HG02840 (cell line): ENCODE results near the gene ST6GALNAC2.

ENCODE experiments used
- ATAC-seq: cut with Tn5 transposase; IDR thresholded peaks from one replicate; pipeline ENCODE4 v1.9.1; 2021; ENCODE audit warnings: mild to moderate bottlenecking, moderate library complexity, moderate number of reproducible peaks; ENCODE audit not compliant: unreplicated experiment, low FRiP score

ST6GALNAC2 gene

GRCh38 chr17:76558198-76559095 is 27.2 kb downstream of the ST6GALNAC2 start:
- ATAC-seq: no peak

- peak; percentile 91 for ATAC-seq
Observed at GRCh38 chr17:76557368-76558197, 28.1 kb downstream of the ST6GALNAC2 start.

DNA sequence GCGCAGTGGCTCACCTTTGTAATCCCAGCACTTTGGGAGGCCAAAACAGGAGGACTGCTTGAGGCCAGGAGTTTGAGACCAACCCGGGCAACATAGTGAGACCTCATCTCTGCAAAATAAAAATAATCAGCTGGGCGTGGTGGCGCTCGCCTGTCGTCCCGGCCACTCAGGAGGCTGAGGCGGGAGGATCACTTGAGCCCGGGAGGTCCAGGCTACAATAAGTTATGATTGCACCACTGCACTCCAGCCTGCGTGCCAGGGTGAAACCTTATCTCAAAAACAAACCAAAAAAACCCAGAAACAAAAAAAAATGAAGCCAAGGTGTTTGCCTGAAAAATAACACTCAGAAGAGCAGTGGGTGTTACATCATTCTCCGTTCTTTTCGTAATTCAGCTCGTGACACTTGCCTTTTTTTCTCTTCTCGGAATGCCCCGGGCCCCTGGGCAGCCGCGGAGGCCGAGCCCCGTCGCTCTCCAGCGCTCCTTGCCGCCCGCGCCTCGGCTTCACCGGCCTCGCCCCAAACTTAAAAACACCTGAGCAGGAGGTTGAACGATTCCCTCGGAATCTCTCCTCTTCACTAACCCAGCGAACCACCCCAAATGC is 28.8 kb downstream of the ST6GALNAC2 start:
- peak; percentile 21 for ATAC-seq

GRCh38 chr17:76554131-76554530 is 31.5 kb downstream of the ST6GALNAC2 start:
- ATAC-seq: no peak

DNA sequence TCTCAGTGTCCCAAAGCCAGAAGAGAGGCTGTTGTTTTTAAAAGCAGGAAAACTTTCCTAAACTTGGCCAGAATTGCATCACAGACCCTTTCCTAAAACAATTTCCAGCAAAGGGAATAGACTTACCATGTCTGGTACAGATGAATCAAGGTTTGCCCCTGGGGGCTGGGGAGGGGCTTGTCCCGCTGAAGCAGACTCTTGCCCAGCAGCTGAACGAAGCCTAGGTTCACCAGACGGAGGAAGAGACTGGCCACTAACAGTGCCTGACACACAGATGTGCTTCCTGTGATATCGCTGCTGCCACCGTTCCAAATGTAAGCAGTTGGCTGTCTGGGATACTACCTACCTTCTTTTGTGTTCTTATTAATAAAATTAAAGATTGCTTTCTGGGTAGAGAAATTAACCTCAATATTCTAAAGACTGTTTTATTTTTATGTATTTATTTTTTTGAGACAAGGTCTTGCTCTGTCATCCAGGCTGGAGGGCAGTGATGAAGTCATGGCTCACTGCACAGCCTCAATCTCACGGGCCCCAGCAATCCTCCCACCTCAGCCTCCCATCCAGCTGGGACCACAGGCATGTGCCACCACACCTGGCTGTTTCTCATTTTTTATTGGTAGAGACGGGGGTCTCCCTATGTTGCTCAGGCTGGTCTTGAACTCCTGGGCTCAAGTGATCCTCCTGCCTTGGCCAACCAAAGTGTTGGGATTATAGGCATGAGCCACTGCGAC is 32.3 kb downstream of the ST6GALNAC2 start:
- ATAC-seq: no peak

DNA sequence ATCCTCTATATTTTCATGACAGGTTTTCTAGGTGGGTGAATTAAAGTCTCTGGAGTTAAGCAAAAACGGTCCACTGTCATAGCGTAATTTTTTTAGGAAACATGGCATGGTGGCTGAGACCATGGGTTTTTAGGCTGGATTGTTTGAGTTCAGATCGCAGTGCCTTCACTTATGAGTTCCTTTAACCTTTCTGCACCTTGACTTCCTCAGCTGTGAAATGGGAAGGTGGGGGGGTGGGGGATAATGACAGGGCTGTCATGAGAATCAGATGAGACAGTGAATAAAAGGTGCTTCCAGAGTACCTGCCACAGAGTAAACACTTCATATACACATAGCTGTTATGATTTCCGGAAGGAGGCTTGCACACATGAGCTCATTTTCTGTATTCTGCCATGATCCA is 34.0 kb downstream of the ST6GALNAC2 start:
- ATAC-seq: no peak

- no peak for ATAC-seq
Observed at GRCh38 chr17:76550712-76551615, 34.7 kb downstream of the ST6GALNAC2 start.

DNA sequence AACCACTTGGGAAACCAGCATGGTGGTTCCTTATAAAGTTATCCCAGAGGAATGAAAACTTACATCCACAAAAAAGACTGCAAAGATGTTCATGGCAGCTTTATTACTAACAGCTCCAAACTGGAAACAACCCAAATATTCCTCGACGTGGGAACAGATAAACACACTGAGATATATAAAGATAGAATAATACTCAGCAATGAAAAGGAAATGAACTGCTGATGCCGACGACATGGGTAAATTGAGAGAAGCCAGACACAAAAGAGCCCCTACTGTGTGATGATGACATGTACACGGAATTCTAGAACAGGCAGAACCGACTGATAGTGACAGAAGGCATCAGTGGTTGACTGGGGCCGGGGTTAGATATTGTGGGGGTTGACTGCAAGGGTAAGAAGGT is 36.1 kb downstream of the ST6GALNAC2 start:
- ATAC-seq: no peak

GRCh38 chr17:76549215-76549518 is 36.5 kb downstream of the ST6GALNAC2 start:
- no peak for ATAC-seq

GRCh38 chr17:76548378-76549214 is 37.1 kb downstream of the ST6GALNAC2 start:
- ATAC-seq: no peak

DNA sequence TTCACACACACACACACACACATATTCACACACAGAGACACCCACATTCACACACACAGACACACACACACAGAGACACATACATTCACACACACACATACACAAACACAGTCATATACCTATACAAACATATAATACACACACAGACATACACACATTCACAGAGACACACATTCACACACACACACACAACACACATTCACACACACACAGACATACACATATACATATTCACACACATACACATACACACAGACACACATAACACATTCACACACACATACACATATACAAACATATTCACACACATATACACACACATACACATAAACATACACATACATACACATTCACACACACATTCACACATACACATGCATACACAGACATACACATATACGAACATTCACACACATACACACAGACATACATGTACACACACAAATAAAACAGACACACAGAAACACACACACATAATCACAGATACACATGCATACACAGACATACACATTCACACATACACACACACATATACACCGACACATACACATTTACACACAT is 37.9 kb downstream of the ST6GALNAC2 start:
- no peak for ATAC-seq

- ATAC-seq: no peak
Observed at GRCh38 chr17:76547183-76547641, 38.4 kb downstream of the ST6GALNAC2 start.

DNA sequence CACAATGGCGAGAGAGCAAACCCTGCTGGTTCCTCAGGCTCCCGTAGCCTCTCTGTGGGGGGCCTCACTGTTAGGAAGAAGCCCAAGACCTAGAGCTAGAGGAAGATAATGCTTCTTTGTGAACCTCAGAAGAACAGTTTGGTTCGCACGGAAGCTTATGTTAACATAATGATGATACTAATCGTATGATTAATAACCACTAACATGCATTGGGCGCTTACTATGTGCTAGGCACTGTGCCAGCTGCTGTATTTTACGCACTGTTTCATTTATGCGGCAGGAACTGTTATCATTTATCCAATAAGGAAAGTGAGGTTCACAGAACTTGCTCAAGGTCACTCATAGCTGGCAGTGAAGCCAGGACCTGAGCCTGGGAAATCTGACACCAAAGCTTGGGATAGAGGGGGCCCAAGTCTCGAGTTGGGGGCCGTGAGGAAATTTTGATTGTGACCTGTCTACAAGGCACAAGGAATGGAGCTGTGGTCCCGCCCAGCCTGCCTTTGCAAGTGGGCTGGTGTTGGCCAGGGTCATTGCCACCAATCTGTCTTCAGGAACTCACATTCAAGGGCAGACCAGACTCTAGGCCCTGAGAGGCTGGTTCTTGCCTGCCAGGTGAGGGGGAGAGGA is 39.0 kb downstream of the ST6GALNAC2 start:
- no peak for ATAC-seq

- no peak for ATAC-seq
Observed at GRCh38 chr17:76545918-76546555, 39.6 kb downstream of the ST6GALNAC2 start.

- no peak for ATAC-seq
Observed at GRCh38 chr17:76544546-76545365, 40.9 kb downstream of the ST6GALNAC2 start.

DNA sequence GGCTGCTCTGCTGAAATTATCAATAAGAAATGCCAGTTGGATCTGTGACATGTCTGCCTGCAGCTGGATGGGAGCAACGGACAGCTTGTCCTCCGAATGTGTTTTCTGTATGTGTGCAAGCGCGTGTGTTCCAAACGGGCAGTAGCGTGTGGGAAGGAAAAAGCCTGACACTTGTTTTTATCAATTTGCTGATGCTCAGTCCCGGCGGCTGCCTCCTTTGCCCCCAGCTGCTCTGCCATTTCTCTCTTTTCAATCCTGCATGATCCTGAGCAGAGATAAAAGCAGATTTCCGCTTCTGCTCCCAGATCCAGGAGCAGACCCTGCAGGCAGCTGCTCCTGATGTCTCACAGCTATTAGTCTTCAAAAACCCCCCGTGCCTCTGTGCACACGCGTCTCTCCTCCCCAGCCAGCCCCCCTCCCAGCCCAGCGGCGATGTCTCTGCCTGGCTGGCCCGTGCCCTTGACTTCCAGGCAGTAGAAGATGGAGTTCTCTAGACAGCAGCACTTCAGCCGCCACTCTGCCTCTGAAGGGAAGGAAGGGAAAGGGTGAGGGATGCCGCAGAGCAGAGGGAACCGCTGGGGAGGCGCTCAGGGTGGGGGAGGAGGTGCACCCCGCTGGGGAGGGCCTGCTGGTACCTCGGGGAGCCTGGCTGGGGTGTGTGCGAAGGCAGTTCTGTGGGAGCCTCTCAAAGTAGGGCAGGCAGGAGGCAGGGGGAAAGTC is 41.7 kb downstream of the ST6GALNAC2 start:
- ATAC-seq: no peak
